Gastroesophageal sphincter (tissue), 4 donors: ENCODE measurements around the gene SARM1. TPM values are rescaled to one million over a fixed set of nuclear protein-coding genes. Genes with fewer than 3 reads are reported as not detected.

Source experiments
- ATAC-seq: fragments of 150-250 bp; one replicate; pipeline ENCODE4 v1.9.1; 2016; ENCODE audit warnings: mild to moderate bottlenecking, moderate library complexity
- H3K27ac ChIP-seq, 4 donors: fragments of 200-600 bp; sonication (generic) in 3 of 4; 1 replicate in 3 of 4; 2 replicates in 1 of 4; pipeline ENCODE4 v1.5.1; 2016 to 2019
- H3K27me3 ChIP-seq: fragments of 200-600 bp; sonication (generic); one replicate; pipeline ENCODE4 v1.5.1; 2019
- H3K36me3 ChIP-seq, 2 donors: fragments of 200-600 bp; sonication (generic); one replicate each; pipeline ENCODE4 v1.5.1; 2019; ENCODE audit warnings: control low read depth in 1 of 2
- H3K4me1 ChIP-seq, 3 donors: fragments of 200-600 bp; sonication (generic); 1 replicate in 2 of 3; 2 replicates in 1 of 3; pipeline ENCODE4 v1.5.1; 2016 to 2019; ENCODE audit warnings: control low read depth in 2 of 3
- H3K4me3 ChIP-seq, 2 donors: fragments of 200-600 bp; sonication (generic); one replicate each; pipeline ENCODE4 v1.5.1; 2019; ENCODE audit warnings: mild to moderate bottlenecking in 1 of 2, moderate library complexity in 1 of 2
- H3K9me3 ChIP-seq, 3 donors: fragments of 200-600 bp; sonication (generic); one replicate each; pipeline ENCODE4 v1.5.1; 2017 to 2019; ENCODE audit warnings: control low read depth in 2 of 3
- EP300 ChIP-seq: sonication (generic); formaldehyde crosslinking; IDR thresholded peaks from one replicate; pipeline ENCODE4 v1.6.1; 2017; ENCODE audit warnings: antibody characterized with exemption, mild to moderate bottlenecking
- POLR2A ChIP-seq, 2 donors: fragments of 450-650 bp; IDR thresholded peaks; one replicate each; pipeline ENCODE4 v1.6.1; 2017; ENCODE audit warnings: antibody characterized with exemption in 2 of 2, mild to moderate bottlenecking in 2 of 2, moderate library complexity in 1 of 2
- POLR2AphosphoS5 ChIP-seq: sonication (generic); formaldehyde crosslinking; IDR thresholded peaks from one replicate; pipeline ENCODE4 v1.6.1; 2017; ENCODE audit warnings: antibody characterized with exemption
- WGBS, 2 donors: methylation state at CpG; one replicate each; pipeline ENCODE4 v1.1.5; 2018; ENCODE audit warnings: low coverage in 1 of 2; 5-methylcytosine and 5-hydroxymethylcytosine counted together
- total RNA-seq, 4 donors: library from RNA; depleted of rRNA; stranded (reverse); fragments of >200 nt; gene quantifications; one replicate each; pipeline ENCODE4 v1.1.0, GENCODE V29; 2016
- TF ChIP-seq, protein P1 (sequence below), 4 experiments: fragments of 200-600 bp in 2 of 4; fragments of 450-650 bp in 2 of 4; sonication (generic) in 1 of 4; IDR thresholded peaks; one replicate each; pipeline ENCODE4 v1.5.1; 2017 to 2019; ENCODE audit warnings: antibody characterized with exemption in 4 of 4, mild to moderate bottlenecking in 2 of 4, moderate library complexity in 2 of 4

SARM1 gene
- total RNA-seq, 4 donors from 2014 or later = 9.0 to 26.2 (median 20.6) TPM

DNA sequence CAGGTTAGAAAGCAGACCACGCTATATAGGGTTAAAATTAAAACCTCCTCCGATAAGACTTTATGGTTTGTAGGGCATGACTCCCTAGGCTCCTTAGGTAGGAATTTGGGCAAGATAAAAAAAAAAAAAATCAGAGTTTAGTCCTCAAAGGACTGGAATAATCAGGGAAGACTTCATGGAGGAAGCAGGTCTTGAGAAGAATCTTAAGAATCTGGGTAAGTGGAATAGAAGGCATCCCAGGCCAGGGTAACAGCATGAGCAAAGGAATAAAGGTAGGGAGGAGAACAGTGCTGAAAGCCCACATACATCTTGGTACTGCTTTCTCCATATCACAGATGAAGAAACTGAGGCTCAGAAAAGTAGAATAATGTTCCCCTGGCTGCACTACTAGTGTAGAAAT is 19.1 kb downstream of the SARM1 start:
- no peak overlapping the region for H3K27ac ChIP-seq
- no peak overlapping the region for H3K4me3 ChIP-seq
- H3K9me3 ChIP-seq = no peaks in the 10 kb centered on the region
- TF ChIP-seq POLR2AphosphoS5 = no peak
- TF ChIP-seq, protein P1, sequence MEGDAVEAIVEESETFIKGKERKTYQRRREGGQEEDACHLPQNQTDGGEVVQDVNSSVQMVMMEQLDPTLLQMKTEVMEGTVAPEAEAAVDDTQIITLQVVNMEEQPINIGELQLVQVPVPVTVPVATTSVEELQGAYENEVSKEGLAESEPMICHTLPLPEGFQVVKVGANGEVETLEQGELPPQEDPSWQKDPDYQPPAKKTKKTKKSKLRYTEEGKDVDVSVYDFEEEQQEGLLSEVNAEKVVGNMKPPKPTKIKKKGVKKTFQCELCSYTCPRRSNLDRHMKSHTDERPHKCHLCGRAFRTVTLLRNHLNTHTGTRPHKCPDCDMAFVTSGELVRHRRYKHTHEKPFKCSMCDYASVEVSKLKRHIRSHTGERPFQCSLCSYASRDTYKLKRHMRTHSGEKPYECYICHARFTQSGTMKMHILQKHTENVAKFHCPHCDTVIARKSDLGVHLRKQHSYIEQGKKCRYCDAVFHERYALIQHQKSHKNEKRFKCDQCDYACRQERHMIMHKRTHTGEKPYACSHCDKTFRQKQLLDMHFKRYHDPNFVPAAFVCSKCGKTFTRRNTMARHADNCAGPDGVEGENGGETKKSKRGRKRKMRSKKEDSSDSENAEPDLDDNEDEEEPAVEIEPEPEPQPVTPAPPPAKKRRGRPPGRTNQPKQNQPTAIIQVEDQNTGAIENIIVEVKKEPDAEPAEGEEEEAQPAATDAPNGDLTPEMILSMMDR (IDR thresholded peaks at IDR 0.05) = no peak
- TF ChIP-seq POLR2A (IDR thresholded peaks at IDR 0.05) = no peak
- TF ChIP-seq EP300 = no peak
- no peak for ATAC-seq
- H3K36me3 ChIP-seq = peaks cover 0 to 95% of the 10 kb centered on the region in 2 donors
- 93 to 94% methylated on average over 2 of the region's 2 CpGs for WGBS, 2 donors
- H3K4me1 ChIP-seq = no peaks in the 10 kb centered on the region
- no peaks in the 10 kb centered on the region for H3K27me3 ChIP-seq

DNA sequence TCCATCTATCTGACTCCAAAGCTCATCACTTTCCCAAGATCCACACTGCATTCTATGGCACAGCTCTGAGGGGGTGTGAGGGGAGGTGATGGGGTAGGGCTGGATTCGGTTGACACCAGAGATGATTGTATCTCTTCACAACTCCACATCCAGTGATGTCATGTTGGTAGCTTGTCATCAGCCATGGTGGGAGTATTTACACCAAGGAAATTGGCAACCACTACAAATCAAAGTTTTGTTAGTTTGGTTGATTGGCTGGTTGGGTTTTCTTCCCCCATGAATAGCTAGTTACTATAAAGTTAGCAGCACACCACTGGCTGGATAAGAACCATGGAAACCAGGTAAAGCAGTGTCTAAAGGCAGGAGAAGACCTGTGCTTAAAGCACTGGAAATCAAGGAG is 19.5 kb downstream of the SARM1 start:
- Histone ChIP-seq H3K27ac (no peak overlapping the region), H3K4me1 (no peaks in the 10 kb centered on the region), H3K4me3 (no peak overlapping the region), H3K27me3 (no peaks in the 10 kb centered on the region), H3K36me3 (peaks cover 0 to 95% of the 10 kb centered on the region in 2 donors), H3K9me3 (no peaks in the 10 kb centered on the region)
- no peak for ATAC-seq
- no CpG with 5 or more reads among the region's 1 CpG for WGBS, 2 donors
- no peak for TF ChIP-seq POLR2AphosphoS5
- no peak for TF ChIP-seq POLR2A (IDR thresholded peaks at IDR 0.05)

DNA sequence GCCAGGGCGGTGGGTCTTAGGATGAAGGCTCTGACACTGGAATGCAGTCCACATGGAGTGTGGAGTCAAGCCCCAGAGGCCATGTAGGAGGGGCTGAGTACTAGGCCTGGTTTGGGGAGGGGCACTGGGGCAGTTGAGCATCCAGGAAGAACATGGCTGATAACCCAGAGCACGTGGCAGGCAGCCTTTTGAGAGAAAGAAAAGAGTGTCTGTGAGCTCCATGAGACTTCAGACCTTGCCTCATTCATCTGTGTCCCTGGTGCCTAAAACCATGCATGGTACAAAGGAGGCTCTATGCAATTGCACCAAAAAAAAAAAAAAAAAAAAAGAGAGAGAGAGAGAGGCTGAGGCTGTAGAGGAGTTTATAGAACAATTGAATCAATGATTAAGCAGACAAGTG is 19.9 kb downstream of the SARM1 start:
- peaks cover 0 to 97% of the 10 kb centered on the region in 2 donors for H3K36me3 ChIP-seq
- ATAC-seq = no peak
- no peak overlapping the region for H3K27ac ChIP-seq

DNA sequence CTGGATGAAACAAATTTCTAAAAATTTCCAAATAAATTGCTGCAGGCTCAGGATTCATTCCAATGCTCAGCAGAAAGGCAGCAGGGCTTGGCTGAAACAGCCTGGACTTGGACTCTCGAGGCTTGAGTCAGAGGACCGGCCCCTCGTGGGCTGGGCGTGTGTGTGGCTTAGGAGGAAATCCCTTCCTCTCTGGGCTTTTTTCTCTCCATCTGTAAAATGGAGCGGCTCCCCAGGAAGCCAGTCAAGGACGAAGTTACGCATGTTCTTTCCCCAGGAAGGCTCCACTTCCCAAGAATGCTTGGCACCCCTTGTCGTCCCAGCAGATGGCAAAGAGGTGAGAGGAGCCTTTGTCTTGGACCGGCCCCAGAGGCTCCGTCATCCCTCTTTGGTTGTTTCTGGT is 21.0 kb downstream of the SARM1 start:
- no peak overlapping the region for H3K27ac ChIP-seq
- no peak for ATAC-seq
- no peak overlapping the region for H3K4me3 ChIP-seq
- H3K36me3 ChIP-seq = peaks cover 0 to 97% of the 10 kb centered on the region in 2 donors
- WGBS, 2 donors = 24 to 61% methylated on average over 6 to 9 of the region's 10 CpGs
- no peaks in the 10 kb centered on the region for H3K9me3 ChIP-seq
- H3K4me1 ChIP-seq = no peaks in the 10 kb centered on the region
- H3K27me3 ChIP-seq = no peaks in the 10 kb centered on the region
- TF ChIP-seq POLR2AphosphoS5 (no peak), EP300 (no peak), POLR2A (IDR thresholded peaks at IDR 0.05) (no peak)
- TF ChIP-seq, protein P1 (IDR thresholded peaks at IDR 0.05) = no peak

More for the DNA sequence above, 19.9 kb downstream of the SARM1 start:
- 75% methylated on average over 2 of the region's 2 CpGs; no CpG with 5 or more reads in 1 of the 2 donors for WGBS, 2 donors
- Histone ChIP-seq H3K9me3 (no peaks in the 10 kb centered on the region), H3K4me3 (no peak overlapping the region), H3K4me1 (no peaks in the 10 kb centered on the region), H3K27me3 (no peaks in the 10 kb centered on the region)
- TF ChIP-seq EP300 (no peak), POLR2AphosphoS5 (no peak), POLR2A (IDR thresholded peaks at IDR 0.05) (no peak)
- TF ChIP-seq, protein P1 (IDR thresholded peaks at IDR 0.05) = no peak

DNA sequence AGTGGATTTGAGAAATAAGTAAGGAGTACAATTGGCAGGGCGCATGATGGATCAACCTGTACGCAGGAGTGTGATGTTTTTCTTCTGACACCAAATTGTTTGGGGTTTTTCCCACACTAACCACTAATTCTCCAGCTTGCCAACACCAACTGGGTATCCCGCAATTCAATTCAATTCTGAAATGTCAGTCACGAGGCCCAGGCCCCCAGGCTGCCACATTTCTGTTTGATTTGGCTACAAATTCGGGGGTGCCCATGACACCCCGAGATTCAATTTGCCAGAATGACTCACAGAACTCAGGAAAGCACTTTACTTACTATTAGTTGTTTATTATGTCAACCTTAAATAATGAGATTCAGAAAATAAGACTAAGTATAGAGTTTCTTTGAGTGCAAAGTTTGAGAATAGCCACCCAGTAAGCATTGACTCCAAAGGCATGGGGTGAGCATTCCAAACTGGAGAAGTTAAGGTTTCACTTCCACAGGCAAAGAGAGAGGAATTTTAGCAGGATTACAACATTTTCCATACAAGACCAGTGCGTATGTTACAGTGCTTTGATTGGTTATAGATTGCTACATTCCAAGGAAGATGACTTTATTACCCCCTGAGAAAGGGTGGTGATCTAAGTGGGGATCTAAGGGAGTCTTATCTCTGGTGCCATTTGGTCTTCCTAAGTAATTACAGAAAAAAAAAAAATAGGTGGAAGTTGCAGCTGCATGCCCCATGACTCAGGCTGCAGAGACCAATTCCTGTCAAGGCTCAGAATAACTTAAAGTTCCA is 23.0 kb downstream of the SARM1 start:
- H3K36me3 ChIP-seq = peaks cover 0 to 96% of the 10 kb centered on the region in 2 donors
- ATAC-seq = no peak

More for the DNA sequence above, 23.0 kb downstream of the SARM1 start:
- TF ChIP-seq EP300 (no peak), POLR2A (IDR thresholded peaks at IDR 0.05) (no peak), POLR2AphosphoS5 (no peak)
- TF ChIP-seq, protein P1 (IDR thresholded peaks at IDR 0.05) = no peak
- Histone ChIP-seq H3K4me1 (no peaks in the 10 kb centered on the region), H3K4me3 (no peak overlapping the region), H3K9me3 (no peaks in the 10 kb centered on the region), H3K27me3 (no peaks in the 10 kb centered on the region), H3K27ac (no peak overlapping the region)
- WGBS, 2 donors = 74 to 96% methylated on average over 4 to 6 of the region's 7 CpGs
